B cell (primary cell): ENCODE measurements around the gene ATF4. TPM values are rescaled to one million over a fixed set of nuclear protein-coding genes. Genes with fewer than 3 reads are reported as not detected.

Experiments used
- ATAC-seq: fragments of 200-7000 bp; cut with Tn5 transposase; one replicate; pipeline ENCODE4 v1.10.0; 2021; ENCODE audit warnings: low read depth, mild to moderate bottlenecking, moderate number of reproducible peaks, moderate library complexity
- CTCF ChIA-PET: fragments of 350-600 bp; sonication (Branson Sonifier 250); formaldehyde crosslinking; loops from one replicate; lab custom pipeline; 2021; ENCODE audit warnings: antibody characterized with exemption, inconsistent platforms; lab: Charles Lee
- POLR2A ChIA-PET: fragments of 350-600 bp; sonication (Branson Sonifier 250); formaldehyde crosslinking; loops from one replicate; lab custom pipeline; 2021; ENCODE audit warnings: antibody characterized with exemption; lab: Charles Lee
- DNase-seq: peaks from one replicate; pipeline ENCODE4 v3.0.0; 2013
- H2AFZ ChIP-seq: 2 replicates; pipeline ENCODE4 v1.6.1; 2012; ENCODE audit warnings: mild to moderate bottlenecking, low read depth, low read length; ENCODE audit not compliant: insufficient read depth, poor library complexity, severe bottlenecking
- H3K27ac ChIP-seq, 2 donors: 1 replicate in 1 of 2; 2 replicates in 1 of 2; pipeline ENCODE4 v1.5.1; 2012 to 2013; ENCODE audit warnings: low read length in 2 of 2, mild to moderate bottlenecking in 2 of 2, moderate library complexity in 1 of 2
- H3K27me3 ChIP-seq, 4 experiments: fragments of 200-600 bp in 1 of 4; sonication (generic) in 1 of 4; replicated peaks in 1 of 4; 1 replicate in 2 of 4; 2 replicates in 2 of 4; pipeline versions ENCODE4 v1.6.1 to v1.7.0; 2013 to 2016; ENCODE audit warnings: low read length in 3 of 4, mild to moderate bottlenecking in 2 of 4, mixed read lengths in 1 of 4, moderate library complexity in 1 of 4; ENCODE audit not compliant: insufficient read depth in 4 of 4, control insufficient read depth in 3 of 4; ENCODE audit errors: control extremely low read depth in 1 of 4
- H3K36me3 ChIP-seq, 2 experiments: replicated peaks in 1 of 2; 1 replicate in 1 of 2; 2 replicates in 1 of 2; pipeline versions ENCODE4 v1.6.1 to v1.7.1; 2013; ENCODE audit warnings: low read length in 1 of 2; ENCODE audit not compliant: insufficient read depth in 2 of 2, control insufficient read depth in 1 of 2; ENCODE audit errors: control extremely low read depth in 1 of 2, extremely low read depth in 1 of 2
- H3K4me1 ChIP-seq, 2 donors: fragments of 200-600 bp in 1 of 2; sonication (generic) in 1 of 2; 1 replicate in 1 of 2; 2 replicates in 1 of 2; pipeline versions ENCODE4 v1.5.1 to v1.6.1; 2013 to 2017; ENCODE audit warnings: low read length in 2 of 2; ENCODE audit not compliant: control insufficient read depth in 2 of 2, insufficient read depth in 2 of 2
- H3K4me2 ChIP-seq: replicated peaks from 2 replicates; pipeline ENCODE3; 2012; ENCODE audit warnings: mild to moderate bottlenecking, low read depth, low read length; ENCODE audit not compliant: poor library complexity, severe bottlenecking
- H3K4me3 ChIP-seq, 5 experiments: fragments of 200-600 bp in 1 of 5; sonication (generic) in 1 of 5; 1 replicate in 3 of 5; 2 replicates in 2 of 5; pipeline versions ENCODE4 v1.5.1 to v1.7.0; 2011 to 2016; ENCODE audit warnings: low read length in 4 of 5, mild to moderate bottlenecking in 4 of 5, low read depth in 2 of 5, control low read depth in 1 of 5, moderate library complexity in 1 of 5; ENCODE audit not compliant: insufficient read depth in 1 of 5; ENCODE audit errors: control extremely low read depth in 1 of 5, extremely low read depth in 1 of 5
- H3K79me2 ChIP-seq: fragments of 200-600 bp; sonication (generic); one replicate; pipeline ENCODE4 v1.6.0; 2016; ENCODE audit warnings: low read length; ENCODE audit not compliant: control insufficient read depth, insufficient read depth
- H3K9ac ChIP-seq: fragments of 200-600 bp; sonication (generic); 2 replicates; pipeline ENCODE4 v1.6.1; 2017; ENCODE audit warnings: mild to moderate bottlenecking, low read length, moderate library complexity
- H3K9me3 ChIP-seq, 3 donors: one replicate each; pipeline versions ENCODE4 v1.6.1 to v1.7.1; 2013; ENCODE audit warnings: low read length in 2 of 3; ENCODE audit not compliant: control insufficient read depth in 2 of 3, insufficient read depth in 1 of 3; ENCODE audit errors: control extremely low read depth in 1 of 3
- H4K20me1 ChIP-seq: 2 replicates; pipeline ENCODE4 v1.6.0; 2012; ENCODE audit warnings: mild to moderate bottlenecking, low read length; ENCODE audit not compliant: insufficient read depth, control insufficient read depth, poor library complexity, severe bottlenecking
- H3K27ac Mint-ChIP-seq: one replicate; pipeline ENCODE4 v1.8.0; 2021; ENCODE audit warnings: mixed read lengths
- H3K27me3 Mint-ChIP-seq: one replicate; pipeline ENCODE4 v1.8.0; 2021; ENCODE audit warnings: mixed read lengths
- H3K4me1 Mint-ChIP-seq: one replicate; pipeline ENCODE4 v1.8.0; 2021; ENCODE audit warnings: mixed read lengths
- H3K4me3 Mint-ChIP-seq: one replicate; pipeline ENCODE4 v1.8.0; 2021; ENCODE audit warnings: mixed read lengths
- H3K9me3 Mint-ChIP-seq: one replicate; pipeline ENCODE4 v1.8.0; 2022; ENCODE audit warnings: mixed read lengths; ENCODE audit not compliant: insufficient read depth
- CTCF ChIP-seq: fragments of 200-600 bp; IDR thresholded peaks from one replicate; pipeline ENCODE4 v1.8.0; 2022; ENCODE audit warnings: antibody characterized with exemption, mild to moderate bottlenecking
- EZH2 ChIP-seq: IDR thresholded peaks from 2 replicates; pipeline ENCODE4 v1.6.1; 2012; ENCODE audit warnings: borderline replicate concordance, low read depth, mild to moderate bottlenecking, moderate library complexity, low read length; ENCODE audit not compliant: insufficient read depth, poor library complexity, severe bottlenecking
- WGBS: methylation state at CpG from one replicate; pipeline ENCODE4 v1.1.5; 2013; ENCODE audit warnings: missing lambda C conversion rate; ENCODE audit not compliant: insufficient coverage; 5-methylcytosine and 5-hydroxymethylcytosine counted together
- intact Hi-C: fragments of 100-400 bp; cut with micrococcal nuclease; formaldehyde crosslinking; loops from one replicate; pipeline ENCODE4 v1.10.0; 2022
- polyA plus RNA-seq: library from polyadenylated mRNA; depleted of rRNA; stranded (reverse); fragments of >200 nt; gene quantifications from 2 replicates; pipeline ENCODE4 v1.2.3, GENCODE V29; 2012
- total RNA-seq, 2 donors: library from RNA; stranded (reverse); fragments of 120-200 nt in 1 of 2; gene quantifications; 1 replicate in 1 of 2; 2 replicates in 1 of 2; pipeline versions ENCODE4 v1.2.3 to v1.2.4, GENCODE V29; 2013 to 2022

The ATF4 gene
- total and polyA plus RNA-seq, 2 donors (not counting 1 experiment from before 2014, with no cell fraction given), result 244 to 678 TPM

GRCh38 chr22:39532215-39533073, 12.1 kb downstream of the ATF4 start, which contains the start of gene RPS19BP1:
Gene RPS19BP1, minus strand, starts transcription at chr22:39532748. Its CDS starts 10 bp downstream, at chr22:39532738.
- peaks cover 0 to 33% of the 10 kb centered on the region in 2 experiments for H3K36me3 ChIP-seq
- no peaks in the 10 kb centered on the region for H3K9me3 ChIP-seq
- H3K4me3 Mint-ChIP-seq, result peak within 1 kb of the TSS; percentile 91
- H3K27ac Mint-ChIP-seq, result peak within 1 kb of the TSS; percentile 94
- peaks cover 0 to 5% (median 0%) of the 10 kb centered on the region in 4 experiments for H3K27me3 ChIP-seq
- intact Hi-C loops, result loop anchor here (1.0 to 5.0 kb wide), 6 partner anchors 12 to 645 kb away; partner anchors contain the start of genes ATF4, CBX7, MIEF1 and RPL3
- H3K4me2 ChIP-seq, result peak within 1 kb of the TSS; percentile 97
- peak within 1 kb of the TSS; percentile 97 for H3K9ac ChIP-seq
- H2AFZ ChIP-seq, result peak within 1 kb of the TSS; percentile 98
- no peaks in the 10 kb centered on the region for H3K9me3 Mint-ChIP-seq
- H4K20me1 ChIP-seq, result peaks cover 43% of the 10 kb centered on the region
- peak within 1 kb of the TSS; percentile 70 to 96 (median 89) for H3K4me3 ChIP-seq
- H3K27me3 Mint-ChIP-seq, result no peaks in the 10 kb centered on the region
- WGBS, result under 1% methylated on average over 60 of the region's 67 CpGs
- ATAC-seq, result peak; percentile 83
- TF ChIP-seq CTCF (no peak), EZH2 (no peak)
- H3K27ac ChIP-seq, result peak within 1 kb of the TSS; percentile 56 to 94
- H3K4me1 Mint-ChIP-seq, result peaks cover 54% of the 10 kb centered on the region
- peak; percentile 100 for DNase-seq
- peaks cover 45 to 58% of the 10 kb centered on the region in 2 donors for H3K4me1 ChIP-seq
- POLR2A ChIA-PET, result interaction anchor here (0.6 to 6.3 kb wide), 4 partner anchors 12 to 492 kb away, joined by 3 to 57 read pairs (median 4); partner anchors contain the start of genes ATF4 and RPL3
- CTCF ChIA-PET, result interaction anchor here (1.0 to 13.4 kb wide), 9 partner anchors 13 to 507 kb away, joined by 3 to 328 read pairs (median 73); partner anchors contain the start of genes ATF4 and RPL3
- peaks cover 49% of the 10 kb centered on the region for H3K79me2 ChIP-seq
